Measurements from ENCODE around the gene ZFAND3.

GRCh38 chr6:38115626-38116008 is 296.1 kb downstream of the ZFAND3 start:
- TF ChIP-seq CTCF (IDR thresholded peaks at IDR 0.05 in 2 of 3, conservative IDR thresholded peaks at IDR 0.05 in 1 of 3; ENCODE audit: control insufficient read depth in 2 of 3, extremely low read depth in 1 of 3, insufficient read depth in 1 of 3, low read depth in 3 of 3, low read length in 3 of 3) (no peak), NRF1 (conservative IDR thresholded peaks at IDR 0.05; ENCODE audit: low read depth, low read length) (no peak), POLR2AphosphoS2 (IDR thresholded peaks at IDR 0.05; ENCODE audit: low read depth, low read length) (no peak), CHD2 (IDR thresholded peaks at IDR 0.05; ENCODE audit: borderline replicate concordance, low read depth, low read length) (no peak)
